Measurements from ENCODE around the gene LSMEM2.

The LSMEM2 gene

DNA sequence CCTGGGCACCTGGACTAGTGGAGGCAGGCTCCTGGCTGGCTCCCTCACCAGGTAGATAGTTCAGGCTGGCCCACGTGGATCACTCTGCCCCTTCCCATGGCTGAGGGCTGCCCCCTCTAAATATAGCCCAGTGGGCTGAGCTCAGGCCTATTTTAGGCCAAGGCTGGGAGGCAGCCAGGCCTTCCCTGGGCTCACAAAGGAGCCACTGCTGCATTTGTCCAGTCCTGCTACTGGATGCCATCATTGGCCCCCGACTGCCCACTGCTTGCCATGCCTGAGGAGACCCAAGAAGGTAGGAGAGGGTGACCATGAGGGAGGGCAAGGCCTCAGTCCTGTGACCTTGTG lies at the start of gene LSMEM2:
TSS of gene LSMEM2 (plus strand) at position 208 of the 345 bp plus-strand sequence. CDS start at position 235, 27 bp downstream.
- in situ Hi-C loops (cut with HindIII; ENCODE audit: low sequenced_read_pairs) = loop anchor here (5.0 kb wide), 2 partner anchors 48 to 97 kb away; partner anchors contain the start of gene TUSC2

DNA sequence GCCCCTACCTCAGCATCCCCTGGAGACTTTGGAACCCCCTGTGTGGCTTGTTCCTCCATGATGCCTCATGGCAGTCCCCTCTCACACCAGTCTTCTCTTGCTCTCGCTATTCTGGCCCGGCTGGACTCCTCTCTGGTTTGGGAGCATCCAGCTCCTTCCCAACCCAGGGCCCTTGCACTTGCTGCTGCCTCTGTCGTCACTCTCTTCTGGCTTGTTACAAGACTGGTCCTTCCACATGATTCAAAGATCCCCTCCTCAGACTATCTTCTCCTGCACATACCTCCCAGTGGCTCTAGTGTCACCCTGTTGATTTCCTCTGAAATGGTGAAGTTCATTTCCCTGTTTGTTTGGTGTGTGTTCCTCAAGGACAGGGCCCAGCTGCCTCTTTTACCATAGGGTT lies 49.4 kb upstream of the LSMEM2 start:
- in situ Hi-C loops (cut with HindIII; ENCODE audit: low sequenced_read_pairs) = no loop called here

- in situ Hi-C loops (cut with HindIII; ENCODE audit: low sequenced_read_pairs) = no loop called here
These were observed 48.6 kb upstream of the LSMEM2 start for GRCh38 chr3:50230104-50230793.

- in situ Hi-C loops (cut with HindIII; ENCODE audit: low sequenced_read_pairs) = no loop called here
These were observed 48.1 kb upstream of the LSMEM2 start for GRCh38 chr3:50230794-50231125.

GRCh38 chr3:50231581-50231980 lies 47.3 kb upstream of the LSMEM2 start:
- in situ Hi-C loops (cut with HindIII; ENCODE audit: low sequenced_read_pairs) = no loop called here

GRCh38 chr3:50232303-50232702 lies 46.6 kb upstream of the LSMEM2 start:
- in situ Hi-C loops (cut with HindIII; ENCODE audit: low sequenced_read_pairs) = no loop called here

DNA sequence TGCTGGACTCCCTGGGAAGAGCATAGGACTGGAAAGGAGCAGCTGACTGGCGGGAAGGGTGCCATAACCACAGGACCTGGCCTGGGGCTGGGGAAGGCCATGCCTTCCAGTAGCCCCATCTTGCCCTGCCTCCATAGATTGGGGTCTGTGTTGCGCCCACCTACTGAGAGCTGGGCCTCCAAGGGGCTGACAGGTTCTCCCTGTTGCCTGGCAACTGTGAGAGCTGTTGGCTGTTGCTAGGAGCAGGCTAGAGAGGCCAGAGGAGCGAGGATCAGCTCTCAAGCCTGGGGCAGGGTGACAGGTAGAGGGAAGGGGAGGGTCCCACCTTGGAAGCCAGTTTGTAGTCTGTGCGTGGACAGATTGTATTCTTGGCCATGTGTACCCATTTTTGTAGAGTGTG lies 45.7 kb upstream of the LSMEM2 start:
- in situ Hi-C loops (cut with HindIII; ENCODE audit: low sequenced_read_pairs) = no loop called here

DNA sequence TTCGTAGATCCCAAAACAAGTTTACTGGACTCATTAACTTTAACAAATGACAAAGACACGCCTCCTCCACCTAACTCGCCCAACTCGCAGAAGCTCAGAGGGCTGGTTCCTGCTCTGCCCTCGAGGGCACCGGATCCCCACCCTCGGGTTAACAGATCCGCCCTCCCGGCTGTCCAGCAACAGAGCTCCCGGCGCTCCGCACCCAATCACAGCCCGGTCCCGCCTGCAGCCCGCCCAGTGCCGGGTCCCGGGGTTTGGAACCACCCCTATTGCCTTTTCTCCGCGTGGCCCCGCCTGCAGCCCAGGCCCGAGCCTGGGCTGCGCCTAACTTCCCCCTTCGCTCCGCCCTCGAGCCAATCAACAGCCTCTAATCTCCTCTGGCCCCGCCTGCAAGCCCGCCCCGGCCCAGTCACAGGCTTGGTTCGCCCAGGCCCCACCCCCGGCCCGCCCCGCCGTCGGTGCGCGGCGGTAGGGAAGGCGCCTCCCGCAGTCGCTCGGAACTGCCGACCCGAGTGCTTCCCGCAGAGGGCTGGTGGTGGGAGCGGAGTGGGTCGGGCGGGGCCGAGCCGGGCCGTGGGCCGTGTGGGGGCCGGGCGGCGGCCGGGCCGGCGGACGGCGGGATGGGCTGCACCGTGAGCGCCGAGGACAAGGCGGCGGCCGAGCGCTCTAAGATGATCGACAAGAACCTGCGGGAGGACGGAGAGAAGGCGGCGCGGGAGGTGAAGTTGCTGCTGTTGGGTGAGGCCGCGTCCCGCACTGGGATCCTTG lies 43.0 kb upstream of the LSMEM2 start, which contains the start of gene GNAI2:
TSS of gene GNAI2 (plus strand) at position 489 of the 768 bp plus-strand sequence. CDS start at position 621, 132 bp downstream.
- in situ Hi-C loops (cut with HindIII; ENCODE audit: low sequenced_read_pairs) = no loop called here

GRCh38 chr3:50236484-50237132 lies 42.3 kb upstream of the LSMEM2 start:
- in situ Hi-C loops (cut with HindIII; ENCODE audit: low sequenced_read_pairs) = no loop called here

GRCh38 chr3:50237133-50237651 lies 41.7 kb upstream of the LSMEM2 start:
- in situ Hi-C loops (cut with HindIII; ENCODE audit: low sequenced_read_pairs) = no loop called here

DNA sequence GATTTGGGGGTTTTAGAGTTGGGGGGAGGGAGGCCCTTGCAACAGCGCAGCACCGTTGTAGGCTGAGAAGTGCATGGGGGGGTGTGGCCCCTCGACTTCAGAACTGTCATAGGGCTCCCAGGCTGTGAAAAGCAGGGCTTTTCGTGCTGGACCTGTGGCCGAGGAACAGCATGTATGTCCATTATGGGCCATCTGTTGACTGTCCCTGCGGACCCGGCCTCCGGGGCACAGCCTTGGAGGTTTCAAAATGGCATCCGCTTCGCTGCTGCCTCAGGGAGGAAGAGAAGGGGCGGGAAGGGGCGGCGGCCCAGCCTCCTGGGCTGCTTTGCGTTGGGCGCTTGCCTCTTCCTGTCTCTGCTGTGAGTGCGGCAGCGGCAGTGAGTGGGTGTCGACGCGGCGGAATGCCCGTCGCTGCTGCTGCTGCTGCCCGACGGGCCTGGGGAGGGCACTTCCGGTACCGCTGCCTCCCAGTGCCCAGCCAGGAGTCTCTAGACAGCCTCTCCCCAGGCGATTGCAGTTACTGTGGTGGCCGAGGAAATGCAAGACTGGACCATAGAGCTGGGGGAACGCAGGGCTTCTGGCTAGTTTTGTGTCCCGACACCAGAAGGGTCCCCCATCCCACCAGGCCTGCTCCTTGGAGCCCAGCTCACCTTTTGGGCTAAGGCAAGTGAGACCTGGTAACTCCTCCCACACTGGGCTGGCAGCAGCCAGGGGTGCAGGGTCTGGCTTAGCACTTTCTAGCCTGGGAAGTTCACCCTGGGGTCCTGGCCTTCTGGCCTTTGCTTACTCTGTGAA lies 40.9 kb upstream of the LSMEM2 start:
- in situ Hi-C loops (cut with HindIII; ENCODE audit: low sequenced_read_pairs) = no loop called here

DNA sequence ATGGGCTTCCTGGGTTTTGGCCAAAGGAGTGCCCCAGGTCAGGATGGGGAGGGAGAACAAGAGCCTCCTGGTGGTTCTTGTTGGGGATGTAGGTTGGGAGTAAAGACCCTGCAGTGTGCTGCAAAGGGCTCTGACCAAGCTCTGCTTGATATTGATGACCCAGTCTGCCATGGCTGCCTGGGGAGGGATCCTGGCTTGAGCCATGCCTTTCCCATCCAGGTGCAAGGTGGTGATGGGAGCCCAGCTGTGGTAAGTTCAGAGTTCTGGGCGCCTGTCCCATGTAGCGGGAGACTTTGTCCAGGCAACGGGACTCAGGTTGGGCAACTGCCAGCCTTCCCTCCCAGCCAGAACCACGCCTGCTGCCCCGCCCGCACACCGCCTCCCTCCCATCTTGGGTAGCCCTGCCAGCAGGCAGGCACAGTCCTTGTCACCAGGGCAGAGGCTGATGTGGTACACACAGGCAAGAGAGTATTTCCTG lies 40.3 kb upstream of the LSMEM2 start:
- in situ Hi-C loops (cut with HindIII; ENCODE audit: low sequenced_read_pairs) = no loop called here

DNA sequence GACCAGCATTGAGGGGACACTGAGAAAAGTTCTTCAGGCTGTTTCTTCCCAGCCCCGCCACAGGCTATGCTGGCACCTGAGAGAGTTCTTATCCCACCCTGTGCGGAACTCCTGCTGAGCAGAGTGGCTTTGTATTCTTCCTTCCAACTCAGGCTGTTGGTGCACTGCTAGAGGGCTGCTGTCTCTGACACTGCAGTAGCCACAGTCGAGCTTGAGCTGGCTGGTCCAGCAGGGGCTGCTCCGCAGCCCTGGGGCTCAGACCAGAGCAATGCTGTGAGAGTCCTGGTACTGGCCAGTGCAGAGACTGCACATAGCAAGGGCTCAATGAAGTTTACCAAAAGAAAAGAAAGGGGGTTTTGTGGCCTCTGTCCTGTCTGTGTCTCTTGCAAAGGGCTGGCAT lies 39.2 kb upstream of the LSMEM2 start:
- in situ Hi-C loops (cut with HindIII; ENCODE audit: low sequenced_read_pairs) = loop anchor here (5.0 to 10.0 kb wide), 3 partner anchors 57 to 145 kb away; partner anchors contain the start of gene TUSC2

- in situ Hi-C loops (cut with HindIII; ENCODE audit: low sequenced_read_pairs) = loop anchor here (5.0 to 10.0 kb wide), 3 partner anchors 59 to 146 kb away; partner anchors contain the start of gene TUSC2
These were observed 37.7 kb upstream of the LSMEM2 start for GRCh38 chr3:50241163-50241562.

- in situ Hi-C loops (cut with HindIII; ENCODE audit: low sequenced_read_pairs) = loop anchor here (5.0 to 10.0 kb wide), 3 partner anchors 60 to 147 kb away; partner anchors contain the start of gene TUSC2
These were observed 37.0 kb upstream of the LSMEM2 start for GRCh38 chr3:50241713-50242380.

DNA sequence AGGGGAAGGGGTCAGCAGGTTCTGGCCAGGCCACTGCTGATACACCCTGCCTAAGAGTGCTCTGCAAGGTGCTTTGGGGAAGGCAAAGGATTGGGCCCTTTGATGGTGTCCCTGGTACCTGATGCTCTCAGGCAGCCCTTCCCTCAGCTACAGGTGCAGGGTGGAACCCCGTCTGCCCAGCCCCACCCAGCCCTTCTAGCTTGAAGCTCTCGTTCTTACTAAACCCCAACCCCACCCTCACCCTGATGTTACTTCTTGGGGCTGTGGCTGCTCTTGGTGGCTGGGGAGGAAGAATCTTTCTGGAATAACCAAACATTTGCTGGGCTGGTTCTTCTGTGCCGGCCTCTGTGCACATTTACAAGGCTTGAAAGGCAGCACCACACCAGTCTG lies 36.5 kb upstream of the LSMEM2 start:
- in situ Hi-C loops (cut with HindIII; ENCODE audit: low sequenced_read_pairs) = loop anchor here (5.0 to 10.0 kb wide), 3 partner anchors 60 to 148 kb away; partner anchors contain the start of gene TUSC2

DNA sequence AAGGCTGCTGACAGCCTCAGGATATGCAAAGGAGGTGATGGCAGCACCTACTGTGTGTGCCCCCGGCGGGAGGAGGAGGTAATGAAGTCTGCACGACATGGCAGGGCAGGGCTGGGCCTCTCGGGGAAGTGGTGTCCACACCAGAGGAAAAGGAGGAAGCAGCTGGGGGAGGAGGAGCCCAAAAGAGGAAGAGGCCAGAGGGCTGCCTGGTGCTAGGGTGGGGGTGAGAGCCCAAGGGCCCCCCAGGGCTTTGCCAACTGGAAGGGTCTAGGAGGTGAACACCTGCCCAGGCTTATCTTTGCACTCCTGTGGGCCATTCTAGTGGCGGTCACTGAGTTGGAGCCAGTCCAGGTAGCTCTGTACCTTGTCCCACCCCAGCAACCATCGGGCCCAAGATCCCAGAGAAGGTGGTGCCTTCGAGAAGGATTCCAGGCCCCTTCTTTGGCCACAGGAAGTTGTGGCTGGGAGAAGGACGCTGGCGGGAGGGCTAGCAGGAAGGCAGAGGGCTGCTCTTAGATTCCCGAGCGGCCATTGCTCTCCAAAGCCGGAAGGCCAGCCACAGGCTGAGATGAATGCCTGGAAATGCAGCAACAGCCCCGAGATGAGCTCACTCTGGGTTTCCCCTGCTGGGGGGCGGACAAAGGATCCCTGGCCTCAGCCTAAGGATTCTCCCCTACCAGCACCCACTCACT lies 35.9 kb upstream of the LSMEM2 start:
- in situ Hi-C loops (cut with HindIII; ENCODE audit: low sequenced_read_pairs) = loop anchor here (5.0 to 10.0 kb wide), 3 partner anchors 61 to 148 kb away; partner anchors contain the start of gene TUSC2

DNA sequence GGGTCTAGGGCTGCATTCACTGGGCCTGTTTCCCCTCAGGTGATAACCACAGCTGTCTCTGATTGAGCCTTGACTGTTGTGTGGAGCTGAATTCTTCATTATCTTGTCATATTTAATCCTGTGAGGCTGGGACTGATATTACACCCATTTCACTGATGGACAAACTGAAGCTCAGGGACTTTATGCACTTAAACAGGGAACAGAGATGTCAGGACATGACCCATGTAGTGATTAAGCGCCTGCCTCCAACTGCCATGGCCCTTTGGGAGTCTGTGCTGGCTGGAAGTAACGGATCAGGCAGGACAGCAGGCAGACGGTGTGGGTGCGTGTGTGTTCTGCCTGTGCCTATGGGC lies 35.4 kb upstream of the LSMEM2 start:
- in situ Hi-C loops (cut with HindIII; ENCODE audit: low sequenced_read_pairs) = loop anchor here (5.0 to 10.0 kb wide), 3 partner anchors 61 to 149 kb away; partner anchors contain the start of gene TUSC2

- in situ Hi-C loops (cut with HindIII; ENCODE audit: low sequenced_read_pairs) = loop anchor here (5.0 to 10.0 kb wide), 3 partner anchors 63 to 150 kb away; partner anchors contain the start of gene TUSC2
These were observed 34.1 kb upstream of the LSMEM2 start for GRCh38 chr3:50244813-50245212.
